Sciatic nerve (tissue), 2 donors: ENCODE measurements around the gene TTC39C. TPM values are rescaled to one million over a fixed set of nuclear protein-coding genes. Genes with fewer than 3 reads are reported as not detected.

Source experiments
- ATAC-seq: fragments of 200-7000 bp; cut with Tn5 transposase; one replicate; pipeline ENCODE4 v1.9.1; 2020; ENCODE audit warnings: mild to moderate bottlenecking, moderate library complexity
- DNase-seq: peaks from one replicate; pipeline ENCODE4 v3.0.0-alpha.2; 2020; ENCODE audit warnings: low spot score
- intact Hi-C: fragments of 100-400 bp; cut with DNase I; formaldehyde crosslinking; loops from one replicate; pipeline ENCODE4 v1.14.2; 2022
- total RNA-seq: library from RNA; stranded (reverse); fragmentation: NEBNext Ultra II Directional; extraction: Animal tissue kit (Norgen Biotek cat#: 25700); gene quantifications from one replicate; pipeline ENCODE4 v1.2.1, GENCODE V29; 2021
- donor health status: DM: no; HTN: no; CAD: no.
- donor health status: DM: no; HTN: no; CAD: no.

The TTC39C gene
- total RNA-seq, 1 donor from 2014 or later, result 20.6 TPM

GRCh38 chr18:24157855-24158254, 143.3 kb downstream of the TTC39C start:
- DNase-seq, result no peak
- no peak for ATAC-seq
- intact Hi-C loops, result no loop called here

- DNase-seq, result no peak
- intact Hi-C loops, result no loop called here
- no peak for ATAC-seq
Measured at GRCh38 chr18:24160086-24160485, 145.5 kb downstream of the TTC39C start.

GRCh38 chr18:24161304-24161703, 146.8 kb downstream of the TTC39C start:
- ATAC-seq (no peak), DNase-seq (no peak)
- intact Hi-C loops, result no loop called here

- ATAC-seq, result no peak
- intact Hi-C loops, result no loop called here
- DNase-seq, result no peak
Measured at GRCh38 chr18:24168496-24168895, 153.9 kb downstream of the TTC39C start.

GRCh38 chr18:24170360-24170759, 155.8 kb downstream of the TTC39C start:
- intact Hi-C loops, result no loop called here
- ATAC-seq (no peak), DNase-seq (no peak)

- intact Hi-C loops, result no loop called here
- DNase-seq, result no peak
Measured at GRCh38 chr18:24173997-24174396, 159.4 kb downstream of the TTC39C start.

GRCh38 chr18:24176727-24177416, 162.3 kb downstream of the TTC39C start:
- intact Hi-C loops, result no loop called here
- ATAC-seq (peak; percentile 82), DNase-seq (peak; percentile 80)

More at GRCh38 chr18:24173997-24174396, 159.4 kb downstream of the TTC39C start:
- ATAC-seq, result no peak

GRCh38 chr18:24177499-24178133, 163.1 kb downstream of the TTC39C start:
- ATAC-seq (no peak), DNase-seq (no peak)
- intact Hi-C loops, result no loop called here

GRCh38 chr18:24180048-24180447, 165.5 kb downstream of the TTC39C start:
- DNase-seq, result no peak
- intact Hi-C loops, result no loop called here
- ATAC-seq, result no peak

GRCh38 chr18:24181806-24182205, 167.3 kb downstream of the TTC39C start:
- DNase-seq (no peak), ATAC-seq (no peak)
- intact Hi-C loops, result no loop called here

Other genes starting within 250 kb of the TTC39C start
- 1.5 TPM for gene CABYR, start 124.3 kb downstream of the TTC39C start, total RNA-seq